IMR-90 (cell line): Measurements from ENCODE around the gene PELI3. TPM values are rescaled to one million over a fixed set of nuclear protein-coding genes. Genes with fewer than 3 reads are reported as not detected.

Experiments used
- CTCF ChIP-seq: conservative IDR thresholded peaks from 2 replicates; pipeline ENCODE4 v1.5.1; 2012; ENCODE audit warnings: mild to moderate bottlenecking, low read depth, low read length, improper control_type of control experiment
- MAFK ChIP-seq: IDR thresholded peaks from 2 replicates; pipeline ENCODE4 v1.6.1; 2012; ENCODE audit warnings: low read depth, low read length, improper control_type of control experiment
- polyA plus RNA-seq, 3 experiments: library from polyadenylated mRNA; depleted of rRNA; stranded (reverse); fragments of >200 nt; gene quantifications; 2 replicates each; pipeline ENCODE4 v1.2.3, GENCODE V29; 2012; ENCODE audit warnings: low replicate concordance in 1 of 3
- total RNA-seq: library from RNA; depleted of rRNA; stranded (reverse); fragments of >200 nt; gene quantifications from 2 replicates; pipeline ENCODE4 v1.2.3, GENCODE V29; 2012

Gene PELI3
- total and polyA plus RNA-seq, 2 of the 4 experiments (the other 2 are of a cell fraction): 5.0 to 6.3 TPM

- TF ChIP-seq CTCF (no peak), MAFK (no peak)
Measured at GRCh38 chr11:66465373-66466224, 1.1 kb upstream of the PELI3 start (continued).
